Stimulated activated CD8-positive, alpha-beta memory T cell treated with anti-CD3 and anti-CD28 coated beads, Interleukin-12 subunit alpha, Interleukin-12 subunit beta, amount 100 ng/mL, for 24 hours (primary cell): Measurements from ENCODE around the gene GRIN1.

Experiments used
- DNase-seq: peaks from one replicate; pipeline ENCODE4 v3.0.0-alpha.2; 2020; ENCODE audit errors: extremely low read depth

The GRIN1 gene

DNA sequence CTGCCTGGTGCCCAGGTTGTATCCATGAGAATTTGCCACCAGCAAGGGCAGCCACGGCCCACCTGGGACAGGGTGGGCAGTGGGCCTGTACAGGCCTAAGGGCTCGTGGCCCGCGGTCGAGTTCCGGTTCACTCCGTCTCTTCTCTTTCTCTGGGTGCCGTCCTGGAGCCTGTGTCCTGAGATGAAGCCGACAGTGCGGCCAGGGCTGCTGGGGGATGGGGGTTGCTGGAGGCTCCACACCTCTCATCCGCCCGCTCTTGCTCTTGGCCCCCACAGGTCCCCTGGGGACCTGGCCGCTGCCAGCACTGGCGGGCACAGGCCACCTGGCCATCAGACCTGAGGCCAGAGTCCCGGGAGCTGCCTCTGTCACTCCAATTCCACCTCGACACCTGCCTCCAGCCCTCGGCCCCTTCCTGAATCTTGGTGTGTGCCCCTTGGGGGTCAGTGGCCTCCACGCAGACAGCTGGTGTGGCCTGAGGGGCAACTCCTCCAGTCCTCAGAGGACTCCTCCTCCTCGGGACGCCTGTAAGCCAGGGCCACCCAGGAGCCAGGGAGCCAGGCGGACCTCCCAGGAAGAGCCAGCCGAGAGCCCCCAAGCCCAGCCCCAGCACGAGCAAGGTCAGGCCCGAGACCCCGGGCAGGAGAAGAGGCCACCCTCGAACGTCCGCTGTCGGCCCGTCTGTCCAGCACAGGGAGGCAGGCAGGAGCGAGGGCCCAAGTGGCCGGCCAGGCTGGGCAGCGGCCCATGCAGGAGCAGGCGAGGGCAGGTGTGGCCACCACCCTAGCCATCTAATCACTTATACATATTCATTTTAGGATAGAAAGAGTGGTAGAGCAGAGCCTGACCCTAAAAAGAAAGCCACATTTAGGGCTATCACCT lies 25.7 kb downstream of the GRIN1 start:
- DNase-seq: no peak

DNA sequence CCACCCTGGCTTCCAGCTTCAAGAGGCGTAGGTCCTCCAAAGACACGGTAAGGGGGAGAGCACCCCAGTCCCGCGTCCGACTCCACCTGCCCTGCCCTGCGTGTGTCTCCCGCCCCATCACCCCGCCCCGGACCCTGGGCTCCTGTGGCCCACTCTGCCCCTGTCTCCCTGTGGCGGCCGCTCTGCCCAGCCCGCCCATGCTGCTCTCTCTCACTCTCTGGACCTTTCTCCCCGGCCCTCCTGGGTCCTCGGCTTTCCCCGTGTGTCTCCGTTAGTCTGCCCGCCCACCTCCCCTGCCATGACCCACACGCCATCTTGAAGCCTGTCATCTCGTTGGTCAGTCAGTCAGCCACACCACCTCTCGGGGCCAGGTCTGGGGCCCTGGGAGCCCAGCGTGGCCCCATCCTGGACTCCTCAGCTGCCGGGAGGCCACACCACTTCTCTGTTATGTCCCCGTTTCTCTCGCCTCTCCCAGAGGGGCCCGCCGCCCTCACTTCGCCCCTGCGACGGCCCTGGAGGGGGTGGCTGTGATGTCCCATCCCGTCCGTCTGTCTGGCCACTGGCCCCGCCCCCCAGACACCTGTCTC lies 26.4 kb downstream of the GRIN1 start:
- no peak for DNase-seq

DNA sequence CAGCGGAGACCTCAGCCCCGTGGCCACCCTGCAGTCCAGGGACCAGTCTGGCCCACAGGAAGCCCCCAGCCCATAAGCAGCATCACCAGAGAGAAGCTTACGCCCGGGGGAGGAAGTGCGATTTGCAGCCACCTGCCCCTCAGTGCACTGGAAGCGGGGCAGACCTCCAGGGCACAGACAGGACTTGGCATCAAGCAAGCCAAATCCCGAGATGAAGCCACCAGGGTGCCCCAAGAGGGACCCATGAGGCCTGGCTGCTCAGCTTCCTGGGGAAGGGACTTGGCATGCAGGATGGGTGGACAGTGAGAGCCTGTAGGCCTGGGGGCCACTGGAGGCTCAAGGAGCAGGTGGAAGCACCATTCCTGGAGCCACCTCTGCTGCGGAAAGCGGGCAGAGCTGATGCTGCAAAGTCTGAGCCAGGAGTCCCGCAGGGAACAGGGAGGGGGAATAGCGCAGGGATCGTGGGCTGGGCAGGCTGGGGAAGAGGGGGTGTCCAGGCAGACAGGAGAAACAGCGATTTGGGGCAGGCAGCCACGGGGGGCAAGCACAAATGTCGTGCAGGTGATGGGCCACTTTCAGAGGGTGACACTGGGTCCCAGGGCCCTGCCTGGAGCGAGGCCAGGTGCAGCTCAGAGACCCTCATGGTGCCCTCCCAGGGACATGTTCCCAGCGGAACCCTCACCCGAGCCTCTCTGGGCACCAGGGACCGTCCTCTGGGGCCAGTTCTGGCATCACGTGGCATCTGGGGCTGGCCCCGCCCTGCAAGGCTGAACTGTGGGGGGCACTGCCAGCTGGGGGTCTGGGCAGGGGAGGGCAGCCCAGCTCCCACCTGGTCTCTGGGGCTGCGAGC lies 27.7 kb downstream of the GRIN1 start:
- DNase-seq: no peak

DNA sequence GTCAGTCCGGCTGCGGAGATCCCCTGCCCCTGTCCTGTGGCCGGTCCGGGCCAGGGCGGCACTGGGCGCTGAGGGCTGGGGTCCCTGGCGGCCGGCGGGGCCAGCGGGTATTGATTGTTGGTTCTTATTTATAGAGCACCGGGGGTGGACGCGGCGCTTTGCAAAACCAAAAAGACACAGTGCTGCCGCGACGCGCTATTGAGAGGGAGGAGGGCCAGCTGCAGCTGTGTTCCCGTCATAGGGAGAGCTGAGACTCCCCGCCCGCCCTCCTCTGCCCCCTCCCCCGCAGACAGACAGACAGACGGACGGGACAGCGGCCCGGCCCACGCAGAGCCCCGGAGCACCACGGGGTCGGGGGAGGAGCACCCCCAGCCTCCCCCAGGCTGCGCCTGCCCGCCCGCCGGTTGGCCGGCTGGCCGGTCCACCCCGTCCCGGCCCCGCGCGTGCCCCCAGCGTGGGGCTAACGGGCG lies 28.4 kb downstream of the GRIN1 start:
- no peak for DNase-seq

DNA sequence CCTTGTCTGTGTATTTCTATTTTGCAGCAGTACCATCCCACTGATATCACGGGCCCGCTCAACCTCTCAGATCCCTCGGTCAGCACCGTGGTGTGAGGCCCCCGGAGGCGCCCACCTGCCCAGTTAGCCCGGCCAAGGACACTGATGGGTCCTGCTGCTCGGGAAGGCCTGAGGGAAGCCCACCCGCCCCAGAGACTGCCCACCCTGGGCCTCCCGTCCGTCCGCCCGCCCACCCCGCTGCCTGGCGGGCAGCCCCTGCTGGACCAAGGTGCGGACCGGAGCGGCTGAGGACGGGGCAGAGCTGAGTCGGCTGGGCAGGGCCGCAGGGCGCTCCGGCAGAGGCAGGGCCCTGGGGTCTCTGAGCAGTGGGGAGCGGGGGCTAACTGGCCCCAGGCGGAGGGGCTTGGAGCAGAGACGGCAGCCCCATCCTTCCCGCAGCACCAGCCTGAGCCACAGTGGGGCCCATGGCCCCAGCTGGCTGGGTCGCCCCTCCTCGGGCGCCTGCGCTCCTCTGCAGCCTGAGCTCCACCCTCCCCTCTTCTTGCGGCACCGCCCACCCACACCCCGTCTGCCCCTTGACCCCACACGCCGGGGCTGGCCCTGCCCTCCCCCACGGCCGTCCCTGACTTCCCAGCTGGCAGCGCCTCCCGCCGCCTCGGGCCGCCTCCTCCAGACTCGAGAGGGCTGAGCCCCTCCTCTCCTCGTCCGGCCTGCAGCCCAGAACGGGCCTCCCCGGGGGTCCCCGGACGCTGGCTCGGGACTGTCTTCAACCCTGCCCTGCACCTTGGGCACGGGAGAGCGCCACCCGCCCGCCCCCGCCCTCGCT lies 29.0 kb downstream of the GRIN1 start:
- DNase-seq: no peak

DNA sequence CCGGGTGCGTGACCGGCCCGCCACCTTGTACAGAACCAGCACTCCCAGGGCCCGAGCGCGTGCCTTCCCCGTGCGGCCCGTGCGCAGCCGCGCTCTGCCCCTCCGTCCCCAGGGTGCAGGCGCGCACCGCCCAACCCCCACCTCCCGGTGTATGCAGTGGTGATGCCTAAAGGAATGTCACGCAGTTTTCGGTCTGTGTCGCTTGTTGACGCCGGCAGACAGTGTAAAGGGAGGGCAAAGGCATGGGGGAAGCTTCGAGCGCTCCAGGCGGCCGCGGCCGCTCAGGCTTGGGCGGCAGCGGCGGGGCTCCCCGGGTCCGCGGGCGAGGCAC lies 29.6 kb downstream of the GRIN1 start:
- no peak for DNase-seq

DNA sequence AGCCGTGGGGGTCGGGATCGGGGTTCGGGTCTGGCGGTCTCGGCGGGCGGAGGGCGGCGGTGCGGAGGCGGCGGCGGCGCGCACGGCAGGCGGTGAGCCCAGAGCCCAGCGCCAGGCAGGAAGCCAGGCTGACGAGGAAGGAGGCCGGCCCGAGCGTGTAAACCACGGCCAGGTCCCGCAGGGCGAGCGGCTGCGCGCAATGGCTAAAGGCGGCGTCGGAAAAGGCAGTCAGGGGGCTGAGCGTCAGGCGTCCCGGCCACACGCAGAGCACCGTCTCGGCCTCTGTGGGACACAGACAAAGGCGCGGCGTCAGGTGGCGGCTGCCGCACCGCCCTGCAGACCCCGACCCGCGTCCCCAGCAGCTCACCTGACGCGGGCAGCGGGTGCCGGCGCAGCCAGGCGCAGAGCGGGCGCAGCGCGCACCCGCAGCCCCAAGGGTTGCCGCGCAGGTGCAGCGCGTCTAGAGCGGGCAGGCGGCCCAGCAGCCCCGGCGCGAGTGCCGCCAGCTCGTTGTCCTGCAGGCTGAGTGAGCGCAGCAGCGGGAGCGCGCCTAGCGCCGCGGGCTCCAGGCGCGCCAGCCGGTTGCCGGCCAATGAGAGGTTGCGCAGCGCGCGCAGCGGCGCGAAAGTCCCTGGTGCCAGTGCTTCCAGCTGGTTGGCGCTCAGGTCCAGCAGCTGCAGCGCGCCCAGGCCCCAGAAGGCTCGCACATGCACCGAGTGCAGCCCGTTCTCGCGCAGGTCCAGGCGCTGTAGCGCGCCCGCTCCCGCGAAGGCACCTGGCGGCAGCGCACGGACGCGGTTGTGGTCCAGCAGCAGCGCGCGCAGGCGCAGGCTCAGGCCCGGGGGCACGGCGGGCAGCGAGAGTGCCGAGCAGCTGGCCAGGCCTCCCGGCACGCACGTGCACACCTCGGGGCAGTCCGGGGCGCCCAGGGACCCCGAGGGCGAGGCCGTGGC lies 30.2 kb downstream of the GRIN1 start:
- no peak for DNase-seq

DNA sequence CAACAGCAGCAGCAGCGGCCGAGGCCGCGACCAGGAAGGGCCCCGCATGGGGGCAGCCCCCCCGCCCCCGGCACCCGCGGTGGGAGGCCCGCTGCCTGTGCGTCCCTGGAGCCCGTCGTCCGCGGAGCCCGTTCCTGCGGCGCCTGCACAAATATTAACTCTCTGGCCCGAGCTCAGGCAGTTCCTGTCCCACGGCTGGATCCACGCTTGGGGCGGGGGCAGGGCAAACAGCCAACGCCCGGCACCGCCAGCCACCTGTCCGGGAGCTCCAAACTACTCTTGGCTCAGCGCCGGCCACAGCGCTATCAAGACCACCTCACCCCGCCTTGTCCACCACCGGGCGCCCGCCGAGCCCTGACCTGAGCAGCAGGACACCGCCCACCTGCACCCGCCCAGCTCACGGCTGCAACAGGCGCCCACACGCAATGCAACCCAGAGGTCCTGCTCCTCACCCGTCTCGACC lies 31.0 kb downstream of the GRIN1 start, which contains the start of gene LRRC26:
Gene LRRC26, minus strand, starts transcription at position 156 of the 463 bp plus-strand sequence. Its CDS starts 108 bp downstream, at position 48.
- DNase-seq: no peak

DNA sequence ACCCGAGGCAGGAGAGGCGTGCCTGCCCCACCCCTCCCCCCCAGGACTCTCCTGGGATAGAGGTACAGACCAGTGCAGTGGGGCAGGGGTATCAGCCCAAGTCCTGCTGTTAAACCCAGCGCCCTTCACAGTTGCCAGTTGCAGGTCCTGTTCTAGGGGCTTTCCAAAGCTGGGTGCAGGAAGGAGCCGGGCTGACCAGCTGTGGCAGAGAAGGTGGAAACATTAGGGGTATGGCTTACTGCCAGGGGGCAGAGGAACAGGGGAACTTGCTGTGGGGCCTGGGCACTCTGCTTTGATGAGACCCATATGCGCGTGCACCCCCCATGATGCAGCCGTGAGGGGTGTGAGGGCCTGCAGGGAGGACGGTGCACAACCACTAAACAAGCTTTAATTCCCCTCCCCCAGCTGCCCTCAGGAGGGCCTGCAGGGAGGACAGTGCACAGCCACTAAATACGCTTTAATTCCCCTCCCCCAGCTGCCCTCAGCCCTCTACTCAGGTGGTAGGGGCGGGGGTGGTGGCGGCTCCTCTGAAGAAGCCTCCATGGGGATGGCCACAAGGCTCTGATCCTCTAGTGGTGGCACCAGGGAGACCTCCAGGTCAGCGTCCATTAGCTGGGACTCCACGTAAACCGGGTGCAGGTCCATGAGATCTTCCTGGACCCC lies 31.7 kb downstream of the GRIN1 start:
- DNase-seq: no peak

DNA sequence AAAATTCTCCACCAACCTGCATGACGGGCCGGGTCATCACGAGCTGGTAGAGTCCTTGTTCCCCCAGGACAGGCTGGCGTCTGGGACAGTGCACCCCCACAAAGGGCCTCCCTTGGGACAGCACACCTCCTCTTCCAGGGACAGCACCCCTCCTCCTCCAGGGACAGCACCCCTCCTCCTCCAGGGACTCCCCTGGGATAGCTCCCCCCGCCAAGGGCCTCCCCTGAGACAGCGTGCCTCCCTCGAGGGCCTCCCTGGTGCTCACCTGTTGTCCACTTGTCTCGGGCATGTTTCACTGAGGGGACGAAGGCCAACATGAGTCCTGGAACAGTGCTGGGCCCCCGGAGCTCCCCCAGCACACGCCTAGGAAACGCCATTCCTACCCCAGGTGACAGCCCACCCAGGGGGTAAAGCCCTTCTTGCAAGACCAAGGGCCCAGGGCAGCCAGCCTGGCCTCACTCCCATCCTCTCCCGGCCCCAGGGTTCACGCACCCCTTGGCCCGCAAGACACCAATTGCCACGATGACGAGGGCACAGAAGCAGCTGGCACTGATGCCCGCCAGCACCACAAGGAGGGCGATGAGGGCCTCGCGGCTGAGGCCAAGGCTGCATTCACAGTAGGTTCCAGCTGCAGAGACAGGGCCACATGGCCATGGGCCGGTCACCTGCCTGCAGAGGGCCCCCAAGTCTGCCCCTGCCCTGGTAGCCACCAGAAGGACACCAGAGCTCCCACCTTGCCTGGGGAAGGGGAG lies 32.4 kb downstream of the GRIN1 start:
- DNase-seq: no peak

DNA sequence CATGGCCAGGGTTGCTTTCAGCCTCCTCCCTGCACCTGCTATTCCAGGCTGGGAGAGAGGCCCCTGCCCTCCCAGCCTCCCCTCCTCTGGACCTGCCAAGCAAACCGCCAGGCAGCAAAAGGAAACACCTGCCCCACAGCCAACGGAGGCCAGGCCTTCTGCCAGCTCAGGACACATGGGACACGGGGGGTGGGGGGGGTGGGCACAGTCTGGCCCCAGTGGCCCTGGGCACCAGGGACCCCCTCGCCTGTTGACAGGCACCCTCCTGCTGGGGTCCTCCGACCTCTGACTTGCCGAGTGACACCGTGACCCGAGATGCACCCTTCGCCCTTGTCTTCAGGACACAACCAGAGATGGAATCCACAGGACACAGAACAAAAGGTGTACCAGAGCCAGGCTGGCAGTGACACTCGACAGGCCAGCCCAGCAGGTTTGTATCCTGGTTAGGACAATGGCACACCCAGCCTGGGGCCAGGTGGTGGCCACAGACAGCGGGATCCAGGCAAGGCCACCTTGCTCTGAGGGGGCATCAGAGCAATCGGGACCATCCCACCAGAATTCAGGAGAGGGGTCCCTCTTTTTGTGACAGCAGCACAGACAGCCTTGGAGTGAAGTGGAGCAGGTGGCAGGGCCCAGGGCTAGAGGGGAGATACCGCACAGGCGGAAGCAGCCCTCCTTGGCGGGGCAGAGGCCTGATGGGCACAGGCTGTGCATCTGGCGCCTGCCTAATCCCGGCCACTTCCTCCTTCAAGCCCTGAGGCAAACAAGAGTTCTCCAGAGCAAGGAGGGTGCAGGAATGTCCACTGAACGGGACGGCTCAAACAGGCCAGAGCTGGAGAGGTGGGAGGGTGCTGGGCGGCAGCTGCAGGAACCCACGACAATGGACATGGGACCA lies 34.2 kb downstream of the GRIN1 start:
- no peak for DNase-seq

DNA sequence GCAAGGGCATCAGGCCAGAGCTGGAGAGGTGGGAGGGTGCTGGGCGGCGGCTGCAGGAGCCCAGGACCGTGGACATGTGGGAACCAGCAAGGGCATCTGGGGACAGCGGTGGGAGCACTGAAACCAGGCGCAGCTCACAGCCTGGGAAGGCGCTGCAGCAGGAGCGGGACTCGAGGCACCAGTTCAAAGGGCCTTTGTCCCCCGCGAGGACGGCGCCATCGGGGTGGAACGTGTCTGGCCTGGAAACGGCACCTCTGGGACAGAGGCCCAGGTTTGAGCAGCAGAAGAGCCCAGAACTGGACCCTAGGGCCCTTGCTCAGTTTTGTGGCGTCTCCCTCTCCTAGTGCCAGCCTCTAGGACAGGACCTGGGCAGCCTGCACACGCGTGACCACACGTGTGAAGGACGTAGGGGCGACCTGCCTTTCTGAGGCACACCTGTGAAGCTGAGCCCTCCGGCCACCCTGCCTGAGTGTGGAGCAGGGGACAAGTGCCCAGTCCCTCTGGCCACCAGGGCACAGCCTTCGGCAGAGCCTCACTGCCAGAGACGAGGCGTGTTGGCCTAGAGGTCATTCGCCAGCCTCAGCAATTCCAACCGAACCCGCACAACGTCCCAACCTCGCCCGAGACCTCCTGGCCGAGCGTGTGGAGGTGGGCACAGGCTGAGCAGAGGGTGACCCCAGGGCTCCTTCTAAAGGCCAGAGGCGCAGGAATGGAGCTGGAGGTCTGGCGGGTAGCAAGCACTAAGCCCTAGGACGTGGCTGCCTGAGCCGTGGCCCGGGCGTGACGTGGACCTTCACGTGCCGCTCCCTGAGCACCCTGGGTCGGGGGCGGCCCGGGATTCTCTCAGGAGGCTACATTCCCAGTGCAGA lies 35.1 kb downstream of the GRIN1 start:
- DNase-seq: no peak

DNA sequence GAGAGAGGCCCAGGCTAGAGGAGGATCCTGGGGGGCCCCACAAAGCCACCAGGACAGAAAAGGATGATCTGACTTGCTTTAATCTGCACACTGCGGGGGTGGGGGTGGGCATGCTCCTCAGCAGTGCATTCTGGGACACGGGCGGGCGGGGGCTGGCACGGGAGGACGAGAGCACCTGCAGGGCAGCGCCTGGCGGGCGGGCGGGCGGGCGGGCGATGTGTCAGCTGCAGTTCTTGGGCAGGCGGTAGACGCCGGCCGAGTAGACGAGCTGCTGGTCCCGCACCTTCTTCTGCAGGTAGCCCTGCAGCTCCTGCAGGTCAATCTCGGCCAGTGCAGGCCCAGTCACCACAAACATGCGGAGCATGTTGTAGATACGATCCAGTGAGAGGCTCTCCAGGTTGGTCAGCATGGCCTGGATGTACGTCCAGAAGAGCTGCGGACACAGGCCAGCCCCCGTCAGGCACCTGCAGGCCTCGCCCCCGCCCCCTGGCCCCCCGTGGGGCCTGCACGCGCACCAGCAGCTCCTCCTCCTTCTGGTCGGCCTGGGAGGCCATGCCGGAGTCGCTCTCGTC lies 35.9 kb downstream of the GRIN1 start:
- DNase-seq: no peak

DNA sequence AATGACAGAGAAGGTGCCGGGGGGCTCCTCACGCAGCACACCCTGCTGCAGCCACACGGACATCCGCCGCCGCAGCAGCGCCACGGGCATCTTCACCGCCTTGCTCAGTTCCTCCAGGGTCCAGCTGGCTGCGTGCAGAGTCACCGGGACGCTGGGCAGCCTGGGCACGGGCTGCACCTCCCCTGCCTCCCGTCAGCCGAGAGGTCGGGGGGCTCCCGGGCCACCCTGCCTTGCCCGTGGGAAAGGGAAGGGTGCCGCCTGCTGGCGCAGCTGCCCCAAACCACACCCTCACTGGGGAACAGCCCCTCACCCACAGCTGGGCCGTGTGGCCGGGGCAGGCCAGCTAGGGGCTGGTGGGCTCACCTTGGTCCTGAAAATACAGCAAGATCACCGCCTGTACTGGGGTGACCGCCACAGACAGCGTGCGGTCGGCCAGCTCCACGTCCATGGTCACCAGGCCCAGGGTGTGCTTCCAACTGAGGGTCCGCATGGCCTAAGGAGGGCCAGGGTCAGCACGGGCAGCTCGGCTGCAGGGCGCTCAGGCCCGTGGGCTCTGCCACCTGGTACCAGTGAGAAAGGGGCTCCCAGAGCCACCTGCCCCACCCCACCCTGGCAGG lies 36.5 kb downstream of the GRIN1 start:
- DNase-seq: no peak

DNA sequence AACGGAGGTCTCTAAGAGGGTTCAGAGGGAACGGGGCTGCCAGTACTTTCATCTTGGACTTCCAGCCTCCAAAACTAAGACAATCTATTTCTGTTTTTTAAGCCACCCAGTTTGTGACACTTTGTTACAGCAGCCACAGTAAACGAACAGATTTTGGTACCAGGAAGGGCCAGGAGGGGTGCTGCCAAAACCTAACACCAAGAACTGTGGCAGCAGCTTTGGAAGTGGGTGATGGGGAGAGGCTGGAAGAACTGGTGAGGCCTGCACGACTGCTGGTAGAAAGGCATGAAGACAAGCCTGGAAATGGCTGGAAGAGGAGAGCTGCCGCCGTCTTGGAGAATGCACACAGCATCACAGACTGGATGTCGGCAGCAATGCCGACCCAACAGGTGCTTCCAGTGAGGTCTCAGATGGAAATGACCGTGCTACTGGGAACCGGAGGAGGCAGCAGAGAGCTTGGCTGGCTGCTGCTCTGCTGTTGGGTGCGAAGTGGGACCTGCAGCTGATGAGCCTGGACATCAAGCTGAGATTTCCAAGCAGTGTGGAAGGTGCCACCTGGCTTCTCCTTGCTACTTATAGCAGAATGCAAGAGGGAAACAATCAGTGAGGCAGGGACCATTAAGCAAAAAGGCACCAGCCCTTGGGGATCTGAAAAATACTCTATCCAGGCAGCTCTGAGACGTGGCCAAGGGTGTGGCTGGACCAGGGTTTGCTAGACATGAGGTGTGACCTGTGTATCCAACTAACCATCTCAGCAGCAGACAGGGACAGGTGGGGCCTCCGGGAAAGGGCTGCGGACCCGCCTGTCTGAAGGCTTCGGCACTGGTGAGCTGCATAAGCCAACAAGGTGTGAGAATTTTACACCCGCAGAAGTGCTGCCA lies 37.6 kb downstream of the GRIN1 start:
- no peak for DNase-seq
